Measurements from ENCODE around the gene SDR39U1.
"Not testable (repeated sequence)": the region's sequence is repeated elsewhere in the genome, so short reads cannot be mapped to it uniquely, and the experiment has no call there.

The SDR39U1 gene

DNA sequence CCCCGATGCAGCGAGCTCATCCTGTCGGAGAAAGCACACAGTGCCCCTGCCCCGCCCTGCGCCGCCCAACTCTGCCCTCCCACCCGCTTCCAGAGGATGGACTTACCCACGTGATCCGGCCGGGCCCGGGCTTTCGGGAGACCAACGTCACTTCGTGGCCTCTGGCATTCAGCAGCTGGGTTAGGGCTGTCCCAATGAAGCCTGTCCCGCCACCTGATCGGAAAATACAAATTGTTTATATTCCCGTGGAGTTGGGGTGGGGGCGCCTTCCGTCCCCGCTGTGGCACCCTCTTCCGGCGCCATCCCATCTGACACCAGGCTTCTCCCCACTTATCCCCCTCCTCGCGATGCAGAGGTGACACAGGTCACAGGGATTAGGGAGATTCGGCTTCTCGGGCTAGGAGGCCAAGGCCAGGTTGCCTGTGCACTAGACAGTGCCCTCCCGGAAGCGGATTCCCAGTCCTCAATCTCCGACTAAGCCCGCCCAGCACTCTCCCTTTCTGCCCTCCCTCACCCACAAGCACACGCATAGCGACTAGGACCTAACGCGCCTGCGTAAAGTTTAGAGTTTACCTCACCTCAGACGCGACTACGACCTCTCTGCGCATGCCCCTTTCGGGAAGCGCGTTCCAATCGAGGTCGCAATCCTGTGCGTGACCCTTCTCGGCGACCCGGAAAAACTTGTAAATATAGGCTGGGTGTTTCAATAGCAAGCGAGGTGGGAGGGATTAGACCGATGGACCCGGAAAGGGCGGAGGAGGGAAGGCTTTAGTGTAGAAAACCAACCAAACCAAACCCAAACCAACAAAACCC lies at the start of gene SDR39U1:
TSS of gene SDR39U1 (minus strand) at position 537 of the 813 bp plus-strand sequence. CDS start at position 530, 7 bp downstream.
- DNase-seq (ENCODE audit: low spot score) = peak; percentile 99

- not testable (repeated sequence) for DNase-seq (ENCODE audit: low spot score)
Measured at GRCh38 chr14:24491586-24492408, 49.2 kb upstream of the SDR39U1 start.

- DNase-seq (ENCODE audit: low spot score) = no peak
Measured at GRCh38 chr14:24483604-24484252, 41.2 kb upstream of the SDR39U1 start.

- not testable (repeated sequence) for DNase-seq (ENCODE audit: low spot score)
Measured at GRCh38 chr14:24482699-24483303, 40.2 kb upstream of the SDR39U1 start.

- DNase-seq (ENCODE audit: low spot score) = peak; percentile 29
Measured at GRCh38 chr14:24481622-24482324, 39.2 kb upstream of the SDR39U1 start.

- not testable (repeated sequence) for DNase-seq (ENCODE audit: low spot score)
Measured at GRCh38 chr14:24479999-24480398, 37.4 kb upstream of the SDR39U1 start.

GRCh38 chr14:24475261-24475660 lies 32.7 kb upstream of the SDR39U1 start:
- no peak for DNase-seq (ENCODE audit: low spot score)

- DNase-seq (ENCODE audit: low spot score) = no peak
Measured at GRCh38 chr14:24473211-24473610, 30.6 kb upstream of the SDR39U1 start.

- not testable (repeated sequence) for DNase-seq (ENCODE audit: low spot score)
Measured at GRCh38 chr14:24470450-24470849, 27.9 kb upstream of the SDR39U1 start.

- DNase-seq (ENCODE audit: low spot score) = no peak
Measured at GRCh38 chr14:24465805-24466204, 23.2 kb upstream of the SDR39U1 start.

GRCh38 chr14:24465368-24465767 lies 22.8 kb upstream of the SDR39U1 start:
- DNase-seq (ENCODE audit: low spot score) = no peak

DNA sequence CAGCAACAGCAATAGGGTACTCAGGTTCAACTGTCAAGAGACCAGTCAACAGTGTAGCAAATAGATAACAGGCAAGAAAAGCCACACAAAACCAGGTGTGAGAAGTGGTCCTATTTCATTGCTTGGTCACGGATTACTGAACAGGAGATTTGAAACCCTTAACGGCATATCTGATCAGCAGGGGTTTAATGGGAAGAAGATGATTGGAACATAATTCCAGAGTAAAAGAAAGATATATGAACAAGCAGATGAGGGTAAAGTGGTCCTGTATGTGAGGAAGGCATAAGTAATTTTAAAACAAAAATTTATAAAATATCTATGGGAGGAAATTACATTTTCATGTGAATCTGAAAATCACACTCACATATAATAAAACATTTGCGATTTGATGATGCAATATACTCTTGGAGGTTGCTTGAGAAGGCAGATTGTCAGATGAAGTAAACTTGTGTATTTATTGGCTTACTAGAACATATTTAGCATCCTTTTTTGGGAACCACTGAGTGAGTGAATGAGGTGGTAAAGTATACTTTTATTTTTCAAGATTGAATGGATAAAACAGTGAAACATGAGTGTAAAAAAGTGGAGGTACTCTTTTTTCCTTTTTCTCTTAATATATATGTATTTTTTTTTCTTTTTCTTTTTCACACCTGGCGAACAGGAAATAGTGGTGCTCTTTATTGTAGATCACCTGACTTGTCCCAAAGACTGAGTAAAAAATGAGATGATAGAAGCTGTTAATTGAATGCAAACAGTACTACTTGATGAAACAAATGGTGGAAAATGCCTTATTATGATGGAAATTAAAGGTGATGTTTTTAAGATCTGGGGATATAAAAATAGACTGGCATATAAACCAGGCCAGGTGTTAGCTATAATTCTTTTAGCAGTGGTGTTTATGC lies 21.6 kb upstream of the SDR39U1 start:
- no peak for DNase-seq (ENCODE audit: low spot score)

GRCh38 chr14:24463017-24463883 lies 20.7 kb upstream of the SDR39U1 start:
- no peak for DNase-seq (ENCODE audit: low spot score)

- DNase-seq (ENCODE audit: low spot score) = no peak
Measured at GRCh38 chr14:24461336-24461735, 18.8 kb upstream of the SDR39U1 start.

DNA sequence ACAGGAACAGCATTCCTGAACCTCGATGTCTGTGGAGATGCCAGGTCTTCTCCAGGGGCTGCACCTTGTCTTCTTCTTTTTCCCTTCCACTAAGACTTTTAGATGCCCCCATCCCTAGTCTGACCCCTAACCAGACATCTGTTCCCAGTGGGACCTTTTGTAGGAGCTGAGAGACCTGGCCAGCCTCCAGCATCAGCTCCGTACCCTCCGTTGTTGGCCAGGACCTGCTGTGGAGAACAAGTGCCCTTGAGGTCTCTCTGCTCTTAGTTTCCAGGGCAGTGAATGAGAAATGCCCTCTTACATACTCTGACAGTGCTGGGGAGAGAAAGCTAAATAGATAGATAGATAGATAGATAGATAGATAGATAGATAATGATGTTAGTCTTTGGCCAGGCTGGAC lies 16.8 kb upstream of the SDR39U1 start:
- DNase-seq (ENCODE audit: low spot score) = no peak

DNA sequence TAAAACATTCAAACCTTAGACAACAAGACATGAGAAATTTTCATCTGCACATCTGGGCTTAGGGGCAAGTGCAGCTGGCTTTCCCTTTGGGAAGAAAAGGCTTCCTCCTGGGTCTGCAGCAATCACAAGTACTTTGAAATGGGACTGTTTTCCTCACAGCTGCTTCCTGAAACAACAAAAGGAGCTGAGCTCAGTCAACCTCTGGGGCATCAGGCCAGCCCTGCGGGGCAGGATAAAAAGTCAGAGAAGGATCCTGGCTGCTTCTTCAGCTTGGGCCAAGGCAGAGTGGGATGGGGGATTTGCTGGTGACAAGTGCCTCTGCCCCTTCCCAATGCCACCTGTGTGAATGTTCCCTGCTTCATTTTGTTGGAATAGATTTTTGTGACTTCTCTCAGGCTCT lies 16.2 kb upstream of the SDR39U1 start:
- DNase-seq (ENCODE audit: low spot score) = no peak

- DNase-seq (ENCODE audit: low spot score) = no peak
Measured at GRCh38 chr14:24456980-24457379, 14.4 kb upstream of the SDR39U1 start.

DNA sequence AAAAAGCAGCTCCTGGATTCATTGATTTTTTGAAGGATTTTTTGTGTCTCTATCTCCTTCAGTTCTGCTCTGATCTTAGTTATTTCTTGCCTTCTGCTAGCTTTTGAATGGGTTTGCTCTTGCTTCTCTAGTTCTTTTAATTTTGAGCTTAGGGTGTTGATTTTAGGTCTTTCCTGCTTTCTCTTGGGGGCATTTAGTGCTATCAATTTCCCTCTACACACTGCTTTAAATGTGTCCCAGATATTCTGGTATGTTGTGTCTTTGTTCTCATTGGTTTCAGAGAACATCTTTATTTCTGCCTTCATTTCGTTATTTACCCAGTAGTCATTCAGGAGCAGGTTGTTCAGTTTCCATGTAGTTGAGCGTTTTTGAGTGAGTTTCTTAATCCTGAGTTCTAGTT lies 8.3 kb upstream of the SDR39U1 start:
- DNase-seq (ENCODE audit: low spot score) = not testable (repeated sequence)

DNA sequence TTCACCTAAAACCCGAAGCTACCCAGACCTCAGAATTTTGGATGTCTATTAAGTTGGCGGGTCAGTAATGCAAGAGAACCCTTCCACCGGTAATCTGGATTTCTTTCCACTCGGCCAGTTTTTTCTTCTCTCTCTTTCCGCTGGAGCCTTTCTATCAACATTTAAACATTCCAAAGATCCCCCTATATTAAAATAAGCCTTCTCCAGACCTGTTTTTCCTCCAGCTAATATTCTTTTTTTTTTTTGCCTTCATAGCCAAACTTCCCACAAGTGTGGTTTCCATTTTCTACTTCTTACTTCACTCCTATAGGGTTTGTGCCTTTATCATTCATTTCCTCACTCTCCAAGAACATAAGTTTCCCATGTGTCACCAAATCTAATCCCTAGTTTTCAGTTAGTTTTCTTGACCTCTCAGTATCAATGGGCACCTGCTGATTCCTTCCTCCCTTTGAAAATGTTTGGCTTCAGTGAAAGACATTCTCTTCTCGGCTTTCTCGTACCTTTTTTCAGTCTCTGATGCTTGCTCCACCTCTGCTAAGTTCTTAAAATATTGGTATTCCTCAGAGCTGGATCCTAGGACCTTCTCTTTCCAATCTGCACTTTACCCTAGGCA lies 583 bp upstream of the SDR39U1 start:
- no peak for DNase-seq (ENCODE audit: low spot score)

Measured in cerebellar cortex (tissue), 1 donor.